Osteoblast (primary cell): ENCODE data around the gene NKD2. TPM values are rescaled to one million over a fixed set of nuclear protein-coding genes. Genes with fewer than 3 reads are reported as not detected.

Source experiments
- DNase-seq: peaks from one replicate; pipeline ENCODE4 v3.0.0; 2011; ENCODE audit warnings: low spot score, mixed read lengths; ENCODE audit not compliant: insufficient read length; ENCODE audit errors: missing footprints
- H2AFZ ChIP-seq: 2 replicates; pipeline ENCODE4 v1.6.0; 2011; ENCODE audit warnings: mild to moderate bottlenecking, low read length
- H3K27ac ChIP-seq: 2 replicates; pipeline ENCODE4 v1.5.1; 2011; ENCODE audit warnings: mild to moderate bottlenecking, low read depth, low read length, moderate library complexity
- H3K27me3 ChIP-seq: 2 replicates; pipeline ENCODE4 v1.6.0; 2012; ENCODE audit warnings: mild to moderate bottlenecking, control low read depth, inconsistent platforms, low read length, moderate library complexity; ENCODE audit not compliant: insufficient read depth
- H3K36me3 ChIP-seq: 2 replicates; pipeline ENCODE4 v1.5.1; 2011; ENCODE audit warnings: mild to moderate bottlenecking, low read length, control low read depth, moderate library complexity; ENCODE audit not compliant: insufficient read depth
- H3K4me1 ChIP-seq: 2 replicates; pipeline ENCODE4 v1.5.1; 2011; ENCODE audit warnings: mild to moderate bottlenecking, low read length, control low read depth, moderate library complexity; ENCODE audit not compliant: insufficient read depth
- H3K4me2 ChIP-seq: 2 replicates; pipeline ENCODE4 v1.6.0; 2011; ENCODE audit warnings: mild to moderate bottlenecking, low read length; ENCODE audit not compliant: insufficient read depth
- H3K4me3 ChIP-seq: fragments of 200-600 bp; sonication (generic); 3 replicates; pipeline ENCODE4 v1.5.1; 2012; ENCODE audit warnings: mild to moderate bottlenecking, low read length, inconsistent platforms; ENCODE audit not compliant: insufficient read depth
- H3K79me2 ChIP-seq: 2 replicates; pipeline ENCODE4 v1.6.0; 2012; ENCODE audit warnings: mild to moderate bottlenecking, low read length, control low read depth, inconsistent platforms; ENCODE audit not compliant: insufficient read depth
- H3K9me3 ChIP-seq: 2 replicates; pipeline ENCODE4 v1.5.1; 2011; ENCODE audit warnings: low read depth, low read length, control low read depth
- H4K20me1 ChIP-seq: 2 replicates; pipeline ENCODE4 v1.6.0; 2012; ENCODE audit warnings: mild to moderate bottlenecking, low read length, control low read depth; ENCODE audit not compliant: insufficient read depth
- total RNA-seq: library from RNA; depleted of rRNA; stranded (reverse); fragments of >200 nt; gene quantifications from 2 replicates; pipeline ENCODE4 v1.2.3, GENCODE V29; 2012
- TF ChIP-seq, protein P1 (sequence below): IDR thresholded peaks from 2 replicates; pipeline ENCODE4 v1.5.1; 2011; ENCODE audit warnings: mild to moderate bottlenecking, low read depth, low read length, moderate library complexity; ENCODE audit errors: extremely low read depth

NKD2 gene
- total RNA-seq, 1 donor, result under 0.01 TPM

GRCh38 chr5:1001406-1002270 lies 7.0 kb upstream of the NKD2 start:
- H3K79me2 ChIP-seq, result no peaks in the 10 kb centered on the region
- no peaks in the 10 kb centered on the region for H3K9me3 ChIP-seq
- H3K4me1 ChIP-seq, result no peaks in the 10 kb centered on the region
- peaks cover 52% of the 10 kb centered on the region for H3K27me3 ChIP-seq
- H3K4me3 ChIP-seq, result no peak overlapping the region
- H3K36me3 ChIP-seq, result no peaks in the 10 kb centered on the region
- peak overlapping the region; percentile 20 for H2AFZ ChIP-seq
- no peak overlapping the region for H3K4me2 ChIP-seq
- TF ChIP-seq, protein P1, sequence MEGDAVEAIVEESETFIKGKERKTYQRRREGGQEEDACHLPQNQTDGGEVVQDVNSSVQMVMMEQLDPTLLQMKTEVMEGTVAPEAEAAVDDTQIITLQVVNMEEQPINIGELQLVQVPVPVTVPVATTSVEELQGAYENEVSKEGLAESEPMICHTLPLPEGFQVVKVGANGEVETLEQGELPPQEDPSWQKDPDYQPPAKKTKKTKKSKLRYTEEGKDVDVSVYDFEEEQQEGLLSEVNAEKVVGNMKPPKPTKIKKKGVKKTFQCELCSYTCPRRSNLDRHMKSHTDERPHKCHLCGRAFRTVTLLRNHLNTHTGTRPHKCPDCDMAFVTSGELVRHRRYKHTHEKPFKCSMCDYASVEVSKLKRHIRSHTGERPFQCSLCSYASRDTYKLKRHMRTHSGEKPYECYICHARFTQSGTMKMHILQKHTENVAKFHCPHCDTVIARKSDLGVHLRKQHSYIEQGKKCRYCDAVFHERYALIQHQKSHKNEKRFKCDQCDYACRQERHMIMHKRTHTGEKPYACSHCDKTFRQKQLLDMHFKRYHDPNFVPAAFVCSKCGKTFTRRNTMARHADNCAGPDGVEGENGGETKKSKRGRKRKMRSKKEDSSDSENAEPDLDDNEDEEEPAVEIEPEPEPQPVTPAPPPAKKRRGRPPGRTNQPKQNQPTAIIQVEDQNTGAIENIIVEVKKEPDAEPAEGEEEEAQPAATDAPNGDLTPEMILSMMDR, result no peak
- no peak overlapping the region for H3K27ac ChIP-seq
- peak; percentile 78 for DNase-seq
- H4K20me1 ChIP-seq, result no peaks in the 10 kb centered on the region

DNA sequence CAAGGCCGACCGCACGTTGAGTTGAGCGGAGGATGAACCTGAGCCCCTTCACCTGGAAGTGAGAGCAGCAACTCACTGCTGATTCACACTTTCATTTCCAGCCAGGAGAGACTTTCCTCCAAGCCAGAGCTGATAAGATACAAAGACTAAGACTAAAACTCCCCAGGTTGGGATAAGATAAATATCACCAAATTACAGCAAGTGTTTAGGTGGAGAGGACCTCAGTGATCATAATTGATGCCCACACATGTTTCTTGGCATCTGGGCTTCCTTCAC lies 6.4 kb upstream of the NKD2 start:
- DNase-seq, result peak; percentile 78
- TF ChIP-seq, protein P1, result no peak

GRCh38 chr5:1002836-1003235 lies 5.8 kb upstream of the NKD2 start:
- H3K4me2 ChIP-seq, result no peak overlapping the region
- no peak for DNase-seq
- H4K20me1 ChIP-seq, result no peaks in the 10 kb centered on the region
- H3K4me3 ChIP-seq, result no peak overlapping the region
- TF ChIP-seq, protein P1, result no peak
- no peaks in the 10 kb centered on the region for H3K79me2 ChIP-seq
- H3K27ac ChIP-seq, result no peak overlapping the region
- H3K27me3 ChIP-seq, result peaks cover 63% of the 10 kb centered on the region
- H2AFZ ChIP-seq, result no peak overlapping the region
- no peaks in the 10 kb centered on the region for H3K9me3 ChIP-seq
- no peaks in the 10 kb centered on the region for H3K36me3 ChIP-seq
- no peaks in the 10 kb centered on the region for H3K4me1 ChIP-seq

More for the DNA sequence above, 6.4 kb upstream of the NKD2 start:
- H3K4me3 ChIP-seq, result no peak overlapping the region
- no peaks in the 10 kb centered on the region for H3K9me3 ChIP-seq
- no peak overlapping the region for H3K4me2 ChIP-seq
- no peaks in the 10 kb centered on the region for H3K79me2 ChIP-seq
- no peaks in the 10 kb centered on the region for H4K20me1 ChIP-seq
- no peak overlapping the region for H3K27ac ChIP-seq
- peaks cover 57% of the 10 kb centered on the region for H3K27me3 ChIP-seq
- H3K36me3 ChIP-seq, result no peaks in the 10 kb centered on the region
- H3K4me1 ChIP-seq, result no peaks in the 10 kb centered on the region
- H2AFZ ChIP-seq, result peak overlapping the region; percentile 20

- DNase-seq, result peak; percentile 85
- no peaks in the 10 kb centered on the region for H4K20me1 ChIP-seq
These were observed 5.2 kb upstream of the NKD2 start for GRCh38 chr5:1003296-1003937.

More at GRCh38 chr5:1003296-1003937, 5.2 kb upstream of the NKD2 start:
- Histone ChIP-seq H2AFZ (no peak overlapping the region), H3K4me1 (no peaks in the 10 kb centered on the region), H3K36me3 (no peaks in the 10 kb centered on the region), H3K79me2 (no peaks in the 10 kb centered on the region), H3K9me3 (no peaks in the 10 kb centered on the region), H3K27ac (no peak overlapping the region), H3K4me2 (no peak overlapping the region), H3K27me3 (peaks cover 69% of the 10 kb centered on the region), H3K4me3 (no peak overlapping the region)
- TF ChIP-seq, protein P1, result no peak
